Bronchus fibroblast of lung (primary cell): Measurements from ENCODE around the gene SRP54. TPM values are rescaled to one million over a fixed set of nuclear protein-coding genes. Genes with fewer than 3 reads are reported as not detected.

ENCODE experiments used
- total RNA-seq: library from RNA; depleted of rRNA; stranded (reverse); fragments of >200 nt; gene quantifications from 2 replicates; pipeline ENCODE4 v1.2.3, GENCODE V29; 2015

The SRP54 gene
- 49.7 and 59.7 TPM in 2 replicates for total RNA-seq

DNA sequence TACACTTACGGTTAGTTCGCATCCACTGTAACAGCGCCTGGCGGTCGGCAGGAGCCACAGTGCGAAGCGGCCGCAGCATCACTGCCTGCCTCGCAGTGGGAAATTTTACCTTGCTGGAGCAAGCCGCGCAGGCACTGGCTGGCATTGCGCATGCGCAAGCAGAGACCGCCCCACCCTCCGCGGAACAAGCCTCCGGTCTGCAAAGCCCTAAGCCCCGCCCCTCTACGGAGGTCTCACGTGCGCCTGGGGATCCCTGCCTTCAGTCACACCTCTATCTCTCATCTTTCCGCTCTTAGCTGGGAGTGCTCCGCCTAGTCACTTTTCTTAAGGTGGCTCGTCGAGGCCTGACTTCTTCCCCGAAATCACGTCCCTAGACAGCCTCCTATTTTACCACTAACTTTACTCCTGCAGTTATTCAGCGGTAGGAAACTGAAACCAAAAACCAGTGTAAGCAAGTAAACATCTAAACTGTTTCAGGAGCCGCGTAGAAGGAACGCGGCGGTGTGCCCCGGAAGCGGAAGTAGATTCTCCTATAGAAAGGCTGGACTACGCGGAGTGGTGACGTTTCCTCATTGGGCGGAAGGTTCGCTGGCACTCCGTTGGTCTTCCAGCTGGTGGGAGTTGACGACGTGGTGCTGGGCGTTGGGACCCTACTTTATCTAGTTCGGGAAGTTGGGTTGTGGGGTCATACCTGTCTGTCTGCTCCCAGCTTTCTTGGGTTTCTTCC, at the start of gene SRP54:
SRP54 (plus strand) TSS at position 572 of the 727 bp plus-strand sequence. CDS start 13,718 bp downstream, outside the sequence.

GRCh38 chr14:35046048-35046750, 63.4 kb downstream of the SRP54 start, which contains the start of gene FAM177A1:
TSS of gene FAM177A1 (plus strand) at chr14:35046272. CDS start at chr14:35046464, 192 bp downstream.

Other genes starting within 250 kb of the SRP54 start
- 16.2 and 23.7 TPM in 2 replicates for gene BAZ1A, start 107.6 kb upstream of the SRP54 start, total RNA-seq
- 23.0 and 28.7 TPM in 2 replicates for gene FAM177A1, start 63.3 kb downstream of the SRP54 start, total RNA-seq
- 21.4 and 28.9 TPM in 2 replicates for gene PPP2R3C, start 139.0 kb downstream of the SRP54 start, total RNA-seq
- 29.7 and 29.8 TPM in 2 replicates for gene PRORP, start 139.6 kb downstream of the SRP54 start, total RNA-seq